AG04450 (cell line): ENCODE results near the gene NUDT14. TPM values are rescaled to one million over a fixed set of nuclear protein-coding genes. Genes with fewer than 3 reads are reported as not detected.

Source experiments
- CTCF ChIA-PET: fragments of 300-600, 350-600 bp; formaldehyde crosslinking; extraction: SDS; loops from one replicate; lab custom pipeline; 2022; ENCODE audit warnings: antibody characterized with exemption, inconsistent platforms; lab: Charles Lee
- POLR2A ChIA-PET: fragments of 350-600 bp; formaldehyde crosslinking; extraction: SDS; loops from one replicate; lab custom pipeline; 2021; ENCODE audit warnings: antibody characterized with exemption, inconsistent platforms; lab: Yijun Ruan, JAX
- DNase-seq: peaks from one replicate; pipeline ENCODE4 v3.0.0-alpha.2; 2011; ENCODE audit warnings: low read depth, low spot score
- H3K27ac ChIP-seq: one replicate; pipeline ENCODE4 v1.5.1; 2012; ENCODE audit warnings: low read depth, low read length, control low read depth
- H3K27me3 ChIP-seq: one replicate; pipeline ENCODE4 v1.6.0; 2012; ENCODE audit warnings: low read length; ENCODE audit not compliant: control insufficient read depth, insufficient read depth
- H3K4me3 ChIP-seq: 2 replicates; pipeline ENCODE4 v1.5.1; 2011; ENCODE audit warnings: mild to moderate bottlenecking, low read depth, low read length, control low read depth
- H3K9me3 ChIP-seq: 2 replicates; pipeline ENCODE4 v1.5.1; 2012; ENCODE audit warnings: low read length; ENCODE audit not compliant: control insufficient read depth, insufficient read depth
- polyA plus RNA-seq: library from polyadenylated mRNA; depleted of rRNA; stranded (reverse); fragments of >200 nt; gene quantifications from 2 replicates; pipeline ENCODE4 v1.2.3, GENCODE V29; 2011
- TF ChIP-seq, protein P1 (sequence below): IDR thresholded peaks from 2 replicates; pipeline ENCODE4 v1.5.1; 2011; ENCODE audit warnings: low read depth, low read length, control low read depth, inconsistent platforms

The NUDT14 gene
- polyA plus RNA-seq, 1 experiment: 7.2 TPM

DNA sequence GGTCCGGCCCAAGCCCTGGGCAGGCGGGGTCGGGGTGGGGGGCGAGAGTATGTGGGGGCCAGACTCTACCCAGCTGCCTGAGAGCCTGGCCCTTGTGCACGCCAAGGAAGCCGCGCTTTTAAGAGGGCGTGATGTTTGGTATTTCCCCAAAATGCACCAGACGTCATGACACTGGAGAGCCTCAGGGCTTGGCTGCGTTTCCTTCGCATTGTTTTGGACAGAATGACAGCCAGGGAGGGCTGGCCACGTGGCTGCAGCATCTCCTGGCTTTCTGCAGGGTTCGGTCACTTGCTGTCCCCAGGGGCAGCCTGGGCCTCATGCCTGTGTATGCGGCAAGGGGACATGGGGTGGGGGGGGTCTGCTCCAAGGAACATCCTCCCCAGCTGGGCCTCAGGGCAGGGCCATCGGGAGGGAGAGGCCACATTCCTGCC lies 16.1 kb upstream of the NUDT14 start:
- H3K9me3 ChIP-seq: no peaks in the 10 kb centered on the region; the same call in 1 of the 2 replicates
- POLR2A ChIA-PET: no interaction called here
- TF ChIP-seq, protein P1, sequence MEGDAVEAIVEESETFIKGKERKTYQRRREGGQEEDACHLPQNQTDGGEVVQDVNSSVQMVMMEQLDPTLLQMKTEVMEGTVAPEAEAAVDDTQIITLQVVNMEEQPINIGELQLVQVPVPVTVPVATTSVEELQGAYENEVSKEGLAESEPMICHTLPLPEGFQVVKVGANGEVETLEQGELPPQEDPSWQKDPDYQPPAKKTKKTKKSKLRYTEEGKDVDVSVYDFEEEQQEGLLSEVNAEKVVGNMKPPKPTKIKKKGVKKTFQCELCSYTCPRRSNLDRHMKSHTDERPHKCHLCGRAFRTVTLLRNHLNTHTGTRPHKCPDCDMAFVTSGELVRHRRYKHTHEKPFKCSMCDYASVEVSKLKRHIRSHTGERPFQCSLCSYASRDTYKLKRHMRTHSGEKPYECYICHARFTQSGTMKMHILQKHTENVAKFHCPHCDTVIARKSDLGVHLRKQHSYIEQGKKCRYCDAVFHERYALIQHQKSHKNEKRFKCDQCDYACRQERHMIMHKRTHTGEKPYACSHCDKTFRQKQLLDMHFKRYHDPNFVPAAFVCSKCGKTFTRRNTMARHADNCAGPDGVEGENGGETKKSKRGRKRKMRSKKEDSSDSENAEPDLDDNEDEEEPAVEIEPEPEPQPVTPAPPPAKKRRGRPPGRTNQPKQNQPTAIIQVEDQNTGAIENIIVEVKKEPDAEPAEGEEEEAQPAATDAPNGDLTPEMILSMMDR: no peak
- H3K4me3 ChIP-seq: no peak overlapping the region
- peaks cover 16% of the 10 kb centered on the region for H3K27me3 ChIP-seq
- DNase-seq: no peak
- no peak overlapping the region for H3K27ac ChIP-seq
- CTCF ChIA-PET: no interaction called here

DNA sequence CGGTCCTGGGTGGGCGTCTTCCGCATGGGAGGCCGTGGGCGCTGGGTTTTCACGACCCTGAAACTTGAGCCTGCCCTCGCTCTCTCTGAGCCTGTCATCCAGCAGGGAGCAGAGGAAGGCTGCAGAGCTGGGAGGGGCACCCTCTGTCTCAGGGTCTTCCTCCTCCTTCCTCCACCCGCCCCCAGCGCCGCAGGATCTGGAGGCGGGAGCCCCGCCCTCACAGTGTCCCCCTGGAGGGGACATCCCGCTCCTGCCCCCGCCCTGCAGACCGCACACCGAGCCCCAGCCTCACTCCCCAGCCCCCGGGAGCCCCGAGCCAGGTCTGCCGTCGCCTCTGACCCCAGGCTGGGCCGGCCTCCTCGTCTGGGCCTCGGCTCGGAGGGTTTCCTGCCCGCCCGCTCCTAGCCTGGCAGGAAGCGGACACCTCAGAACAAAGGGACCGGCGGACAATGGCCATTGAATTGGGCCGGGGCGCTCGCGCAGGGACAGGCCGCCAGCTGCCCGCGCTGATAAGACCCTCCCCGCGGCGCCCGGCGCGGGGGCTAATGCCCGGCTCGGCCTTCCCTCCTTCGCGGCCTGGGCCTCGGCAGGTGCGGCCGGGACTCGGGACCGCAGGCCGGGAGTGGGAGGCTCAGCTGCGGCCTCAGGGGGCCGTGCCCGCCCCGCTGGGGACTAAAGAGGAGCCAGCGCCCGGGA lies 15.3 kb upstream of the NUDT14 start:
- TF ChIP-seq, protein P1: no peak
- ChIA-PET POLR2A (interaction anchor here (0.6 kb wide), 1 partner anchor 18 kb away, joined by 4 read pairs; no protein-coding TSS in a partner anchor), CTCF (no interaction called here)
- Histone ChIP-seq H3K27ac (no peak overlapping the region), H3K9me3 (no peaks in the 10 kb centered on the region; the same call in 1 of the 2 replicates), H3K27me3 (peaks cover 16% of the 10 kb centered on the region), H3K4me3 (no peak overlapping the region)
- no peak for DNase-seq

DNA sequence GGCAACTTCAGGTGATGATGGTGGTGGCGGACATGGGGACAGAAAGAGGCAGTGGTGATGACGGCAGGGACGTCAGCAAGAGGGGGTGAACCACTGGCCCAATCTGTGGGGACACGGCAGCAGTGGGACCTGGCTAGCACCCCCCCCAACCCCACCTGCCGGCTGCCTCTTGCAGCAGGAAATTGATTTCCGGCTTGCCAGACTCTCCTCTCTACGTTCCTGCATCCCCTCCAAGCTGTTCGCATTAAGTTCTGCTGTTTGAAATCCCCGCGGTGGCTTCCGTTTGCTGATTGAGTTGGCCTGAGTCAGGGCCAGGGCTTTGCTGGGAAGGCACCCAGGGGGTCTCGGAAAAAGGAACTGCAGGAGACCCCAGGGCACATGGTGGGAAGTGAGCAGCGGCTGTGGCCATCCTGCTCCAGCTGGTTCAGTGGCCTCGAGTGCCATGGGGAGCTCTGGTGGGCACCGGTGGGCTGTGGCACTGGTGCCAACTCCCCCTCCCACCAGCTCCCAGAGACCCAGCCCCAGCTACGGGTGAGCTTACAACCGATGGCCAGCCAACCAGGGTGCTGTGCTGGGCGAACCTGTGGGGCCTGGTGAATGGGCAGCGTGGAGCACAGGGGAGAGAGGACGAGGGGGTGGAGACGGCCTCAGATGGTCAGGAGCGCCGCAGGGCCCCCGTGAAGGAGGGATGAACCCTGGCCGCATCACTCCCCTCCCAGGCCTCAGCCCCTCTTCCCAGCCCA lies 14.6 kb upstream of the NUDT14 start:
- peaks cover 16% of the 10 kb centered on the region for H3K27me3 ChIP-seq
- POLR2A ChIA-PET: interaction anchor here (0.6 kb wide), 1 partner anchor 19 kb away, joined by 4 read pairs; no protein-coding TSS in a partner anchor
- CTCF ChIA-PET: interaction anchor here (1.7 kb wide), 1 partner anchor 8 kb away, joined by 4 read pairs; no protein-coding TSS in a partner anchor

DNA sequence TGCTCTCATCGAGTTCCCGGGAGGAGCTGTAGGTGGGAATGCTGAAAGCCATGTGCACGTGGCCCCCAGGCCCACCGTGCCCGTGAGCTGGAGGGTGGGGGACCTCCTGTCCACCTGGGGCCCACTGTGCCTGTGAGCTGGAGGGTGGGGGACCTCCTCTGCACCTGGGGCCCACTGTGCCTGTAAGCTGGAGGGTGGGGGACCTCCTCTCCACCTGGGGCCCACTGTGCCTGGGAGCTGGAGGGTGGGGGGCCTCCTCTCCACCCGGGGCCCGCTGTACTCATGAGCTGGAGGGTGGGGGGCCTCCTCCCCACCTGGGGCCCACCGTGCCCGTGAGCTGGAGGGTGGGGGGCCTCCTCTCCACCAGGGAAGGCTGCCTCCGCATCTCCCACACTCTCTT lies 13.9 kb upstream of the NUDT14 start:
- Histone ChIP-seq H3K27me3 (peaks cover 16% of the 10 kb centered on the region), H3K9me3 (no peaks in the 10 kb centered on the region; the same call in 1 of the 2 replicates), H3K27ac (no peak overlapping the region), H3K4me3 (no peak overlapping the region)
- DNase-seq: no peak
- TF ChIP-seq, protein P1: no peak
- CTCF ChIA-PET: interaction anchor here (1.7 kb wide), 1 partner anchor 8 kb away, joined by 4 read pairs; no protein-coding TSS in a partner anchor
- POLR2A ChIA-PET: no interaction called here

More for the DNA sequence above, 14.6 kb upstream of the NUDT14 start:
- no peak for DNase-seq
- Histone ChIP-seq H3K27ac (no peak overlapping the region), H3K9me3 (no peaks in the 10 kb centered on the region; the same call in 1 of the 2 replicates), H3K4me3 (no peak overlapping the region)
- TF ChIP-seq, protein P1: no peak
